ENCODE results near the gene PRLH. TPM values are rescaled to one million over a fixed set of nuclear protein-coding genes. Genes with fewer than 3 reads are reported as not detected.
A peak's percentile ranks its signal among the peaks of the same experiment; 100 is the strongest.

Gene PRLH
- total and polyA plus RNA-seq, 2 of the 13 experiments (the other 11 are each of a cell fraction or from before 2014, with no cell fraction given): not detected

- TF ChIP-seq TEF (CRISPR knock-in tag; IDR thresholded peaks at IDR 0.05) (no peak), RXRA (CRISPR knock-in tag; IDR thresholded peaks at IDR 0.05) (peak; percentile 98), EED (CRISPR knock-in tag; IDR thresholded peaks at IDR 0.05) (no peak; the same call in 1 of the 2 replicates), NCOA1 (CRISPR knock-in tag; IDR thresholded peaks at IDR 0.05) (0 out of 2 replicates have a peak, but pooled peaks have one; percentile 63), ZNF766 (CRISPR knock-in tag; IDR thresholded peaks at IDR 0.05; ENCODE audit: borderline replicate concordance) (peak; percentile 87), SNAPC5 (CRISPR knock-in tag; IDR thresholded peaks at IDR 0.05; ENCODE audit: borderline replicate concordance) (0 out of 2 replicates have a peak, but pooled peaks have one; percentile 15), ZNF547 (CRISPR knock-in tag; IDR thresholded peaks at IDR 0.05) (peak; percentile 49; the same call in 1 of the 2 replicates), ZNF879 (CRISPR knock-in tag; IDR thresholded peaks at IDR 0.05) (no peak), ZHX2 (IDR thresholded peaks at IDR 0.05; ENCODE audit: low read depth) (peak; percentile 73), ZHX2 (CRISPR knock-in tag; IDR thresholded peaks at IDR 0.05; ENCODE audit: borderline replicate concordance) (no peak), ZFP36 (IDR thresholded peaks at IDR 0.05; ENCODE audit: borderline replicate concordance, low read depth, low read length, partially characterized antibody) (no peak), REXO4 (CRISPR knock-in tag; IDR thresholded peaks at IDR 0.05; ENCODE audit: borderline replicate concordance) (no peak), RFX1 (IDR thresholded peaks at IDR 0.05) (no peak), YY1 (IDR thresholded peaks at IDR 0.05; ENCODE audit: insufficient read depth, insufficient replicate concordance, low read depth, low read length) (peak; percentile 55), SP5 (CRISPR knock-in tag; IDR thresholded peaks at IDR 0.05; ENCODE audit: borderline replicate concordance, low read depth) (peak; percentile 97), ZC3H4 (CRISPR knock-in tag; IDR thresholded peaks at IDR 0.05; ENCODE audit: borderline replicate concordance) (no peak), ZNF136 (CRISPR knock-in tag; IDR thresholded peaks at IDR 0.05; ENCODE audit: low read depth) (no peak; the same call in none of the 2 replicates), MIER3 (CRISPR knock-in tag; IDR thresholded peaks at IDR 0.05; ENCODE audit: borderline replicate concordance) (peak; percentile 93), ZFY (CRISPR knock-in tag; IDR thresholded peaks at IDR 0.05) (peak; percentile 22; the same call in 1 of the 2 replicates)
- TF ChIP-seq, protein P1, sequence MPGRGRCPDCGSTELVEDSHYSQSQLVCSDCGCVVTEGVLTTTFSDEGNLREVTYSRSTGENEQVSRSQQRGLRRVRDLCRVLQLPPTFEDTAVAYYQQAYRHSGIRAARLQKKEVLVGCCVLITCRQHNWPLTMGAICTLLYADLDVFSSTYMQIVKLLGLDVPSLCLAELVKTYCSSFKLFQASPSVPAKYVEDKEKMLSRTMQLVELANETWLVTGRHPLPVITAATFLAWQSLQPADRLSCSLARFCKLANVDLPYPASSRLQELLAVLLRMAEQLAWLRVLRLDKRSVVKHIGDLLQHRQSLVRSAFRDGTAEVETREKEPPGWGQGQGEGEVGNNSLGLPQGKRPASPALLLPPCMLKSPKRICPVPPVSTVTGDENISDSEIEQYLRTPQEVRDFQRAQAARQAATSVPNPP (CRISPR knock-in tag; IDR thresholded peaks at IDR 0.05): no peak
- TF ChIP-seq, protein P2, sequence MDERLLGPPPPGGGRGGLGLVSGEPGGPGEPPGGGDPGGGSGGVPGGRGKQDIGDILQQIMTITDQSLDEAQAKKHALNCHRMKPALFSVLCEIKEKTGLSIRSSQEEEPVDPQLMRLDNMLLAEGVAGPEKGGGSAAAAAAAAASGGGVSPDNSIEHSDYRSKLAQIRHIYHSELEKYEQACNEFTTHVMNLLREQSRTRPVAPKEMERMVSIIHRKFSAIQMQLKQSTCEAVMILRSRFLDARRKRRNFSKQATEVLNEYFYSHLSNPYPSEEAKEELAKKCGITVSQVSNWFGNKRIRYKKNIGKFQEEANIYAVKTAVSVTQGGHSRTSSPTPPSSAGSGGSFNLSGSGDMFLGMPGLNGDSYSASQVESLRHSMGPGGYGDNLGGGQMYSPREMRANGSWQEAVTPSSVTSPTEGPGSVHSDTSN (CRISPR knock-in tag; IDR thresholded peaks at IDR 0.05): peak; percentile 60; the same call in 1 of the 2 replicates
Measured at GRCh38 chr2:237590272-237591140, 24.1 kb downstream of the PRLH start, which contains the start of gene RAB17 (continued).
